HG03066 (cell line): ENCODE data around the gene IL1F10.

Experiments
- ATAC-seq: cut with Tn5 transposase; IDR thresholded peaks from one replicate; pipeline ENCODE4 v1.9.1; 2021; ENCODE audit warnings: low read depth; ENCODE audit not compliant: unreplicated experiment

IL1F10 gene

GRCh38 chr2:113067681-113068080 lies at the start of gene IL1F10:
TSS of gene IL1F10 (plus strand) at chr2:113067970. CDS start at chr2:113072739, 4,769 bp downstream.
- no peak for ATAC-seq

DNA sequence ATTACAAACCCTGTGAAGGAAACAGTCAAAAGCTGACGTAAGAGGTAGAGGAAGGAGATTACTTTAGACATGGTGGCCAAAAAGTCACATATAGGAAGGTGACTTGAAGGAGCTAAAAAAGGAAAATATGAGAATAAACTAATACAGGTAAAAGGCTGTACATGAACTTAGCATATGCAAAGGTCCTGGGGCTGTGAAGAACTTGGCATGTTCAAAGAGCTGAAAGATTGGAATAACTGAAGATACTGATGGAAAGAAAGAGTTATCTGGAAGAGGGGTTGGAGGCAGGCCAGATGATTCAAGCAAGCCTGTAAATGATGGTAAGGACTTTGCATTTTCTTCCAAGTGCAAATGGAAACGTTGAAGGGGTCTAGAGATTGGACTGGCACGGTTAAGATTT lies 49.3 kb upstream of the IL1F10 start:
- no peak for ATAC-seq

- ATAC-seq = no peak
These were observed 46.5 kb upstream of the IL1F10 start for GRCh38 chr2:113021312-113021711.

DNA sequence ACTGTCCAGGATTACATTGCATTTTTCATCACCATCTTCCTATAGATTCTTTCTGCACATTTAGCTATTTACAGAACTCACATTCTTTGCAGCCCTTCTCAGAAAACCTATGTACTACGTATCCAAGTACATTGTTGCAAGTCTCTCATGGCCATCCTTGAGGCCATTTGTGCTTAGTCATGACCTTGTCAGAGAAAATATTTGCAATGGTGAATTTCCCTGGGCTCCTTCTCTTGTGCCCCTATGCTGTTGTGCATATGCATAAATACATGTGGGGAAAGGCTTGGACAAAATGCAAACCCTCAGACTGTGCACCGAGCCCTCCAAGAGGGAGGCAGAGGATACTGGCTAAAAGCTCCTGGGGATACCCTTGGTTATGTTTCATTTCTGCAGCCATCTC lies 43.0 kb upstream of the IL1F10 start:
- no peak for ATAC-seq

GRCh38 chr2:113025737-113026136 lies 42.0 kb upstream of the IL1F10 start:
- ATAC-seq = no peak

DNA sequence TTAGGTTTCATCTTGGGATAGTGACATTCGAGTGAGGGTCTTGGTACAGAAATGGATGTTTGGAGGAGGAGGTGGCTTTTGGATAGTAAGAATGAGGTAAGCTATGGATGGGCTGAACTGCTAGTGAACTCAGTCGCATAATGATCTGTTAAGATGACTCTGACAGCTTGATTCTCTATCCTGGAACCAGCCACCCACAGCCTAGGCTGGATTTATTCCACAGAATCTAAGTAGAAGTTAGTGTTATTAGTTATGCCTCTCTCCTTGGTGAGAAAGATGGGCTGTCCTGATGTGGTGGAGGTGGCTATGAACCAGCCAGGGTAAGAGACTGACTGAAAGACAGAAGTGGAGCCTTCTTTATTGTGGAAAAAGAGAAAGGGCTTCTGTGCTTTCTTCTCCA lies 40.1 kb upstream of the IL1F10 start:
- no peak for ATAC-seq

- no peak for ATAC-seq
These were observed 39.7 kb upstream of the IL1F10 start for GRCh38 chr2:113028112-113028511.

DNA sequence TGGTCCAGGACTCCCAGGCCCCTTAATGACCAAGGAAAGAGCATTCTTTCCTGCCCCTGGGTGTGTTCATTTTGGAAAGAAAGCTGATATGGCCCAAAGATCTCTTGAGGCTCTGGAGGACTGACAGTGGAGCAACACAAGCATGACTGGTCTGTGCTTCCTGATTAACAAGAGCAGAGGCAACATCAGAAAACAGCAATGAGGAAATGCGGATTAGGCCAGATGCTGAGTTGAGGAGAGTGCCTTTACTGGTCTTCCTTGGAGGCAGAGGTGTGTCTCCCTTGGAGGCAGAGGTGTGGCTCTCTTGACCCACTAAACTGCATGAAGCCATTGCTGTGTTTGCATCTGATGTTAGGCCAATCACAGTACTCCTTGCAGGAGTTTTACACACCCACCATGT lies 35.0 kb upstream of the IL1F10 start:
- no peak for ATAC-seq

GRCh38 chr2:113034016-113034415 lies 33.8 kb upstream of the IL1F10 start:
- no peak for ATAC-seq

DNA sequence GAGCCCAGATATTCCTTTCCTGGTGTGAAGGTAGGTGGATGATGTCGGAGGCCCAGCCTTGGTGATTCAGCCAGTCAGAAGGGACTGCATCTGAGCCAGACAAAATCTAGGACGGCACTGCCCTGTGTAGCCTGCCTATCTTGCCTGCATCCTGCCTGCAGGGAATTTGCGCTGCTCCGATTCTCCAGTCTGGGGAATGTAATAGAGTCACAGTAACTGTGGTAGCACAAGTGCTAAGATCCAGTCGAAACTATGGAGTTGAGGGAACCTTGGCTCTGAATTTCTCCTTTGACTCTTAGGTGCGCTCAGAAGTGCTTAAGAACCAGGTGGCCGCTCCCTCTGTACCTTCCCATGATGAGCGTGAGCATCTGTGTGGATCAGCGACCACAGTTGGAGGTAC lies 31.0 kb upstream of the IL1F10 start:
- no peak for ATAC-seq

DNA sequence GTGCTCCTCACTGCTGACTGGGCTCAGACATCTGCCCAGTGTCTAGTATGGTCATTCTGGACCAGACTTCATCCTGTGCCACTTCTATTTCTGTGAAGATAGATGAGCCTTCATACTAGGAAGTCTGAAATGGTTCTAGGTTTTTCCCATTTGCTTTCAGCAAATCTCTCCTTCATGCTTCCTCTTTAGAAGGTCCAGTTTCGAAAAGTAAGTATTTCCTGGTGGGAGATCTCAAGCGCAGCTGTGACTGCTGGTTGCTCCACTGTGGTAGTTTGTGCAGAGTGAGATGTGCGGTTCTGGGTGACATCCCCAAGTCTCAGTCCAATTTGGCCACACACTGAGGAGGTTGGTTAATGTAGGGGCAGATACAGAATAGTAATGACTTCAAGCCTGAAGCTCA lies 29.5 kb upstream of the IL1F10 start:
- no peak for ATAC-seq

GRCh38 chr2:113039158-113039557 lies 28.6 kb upstream of the IL1F10 start:
- ATAC-seq = no peak

GRCh38 chr2:113039719-113040118 lies 28.1 kb upstream of the IL1F10 start:
- no peak for ATAC-seq

DNA sequence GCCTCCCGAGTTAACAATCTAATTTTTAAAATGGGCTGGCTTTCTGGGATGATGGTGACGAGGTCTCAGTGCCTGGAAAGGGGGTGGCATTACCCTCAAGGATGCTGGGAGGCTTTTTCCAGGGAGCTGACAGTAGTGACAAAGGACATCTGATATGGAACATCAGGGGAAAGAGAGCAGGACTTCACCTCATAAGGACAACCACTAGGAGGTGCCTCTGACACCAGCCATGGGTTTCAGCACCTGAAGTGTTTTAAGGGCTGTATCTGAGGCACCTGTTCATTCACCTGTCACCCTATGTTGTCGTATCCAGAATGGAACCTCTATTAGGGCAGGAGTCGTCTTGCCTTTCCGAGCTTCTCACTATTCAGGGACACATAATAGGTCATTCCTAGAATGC lies 25.9 kb upstream of the IL1F10 start:
- no peak for ATAC-seq

DNA sequence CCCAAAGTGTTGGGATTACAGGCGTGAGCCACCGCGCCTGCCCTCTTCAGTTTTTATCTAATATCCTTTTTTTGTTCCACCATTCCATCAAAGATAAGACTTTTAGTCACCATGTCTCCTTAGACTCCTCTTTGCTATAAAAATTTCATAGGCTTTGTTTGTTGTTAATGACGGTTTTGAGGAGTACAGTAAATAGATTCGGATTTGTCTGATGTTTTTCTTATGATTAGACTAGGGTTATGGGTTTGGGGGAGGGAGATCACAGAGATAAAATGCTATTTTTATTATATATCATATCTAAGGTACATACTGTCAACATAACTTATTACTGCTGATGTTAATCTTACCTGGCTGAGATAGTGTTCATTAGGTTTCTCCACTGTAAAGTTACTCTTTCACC lies 21.3 kb upstream of the IL1F10 start:
- no peak for ATAC-seq

DNA sequence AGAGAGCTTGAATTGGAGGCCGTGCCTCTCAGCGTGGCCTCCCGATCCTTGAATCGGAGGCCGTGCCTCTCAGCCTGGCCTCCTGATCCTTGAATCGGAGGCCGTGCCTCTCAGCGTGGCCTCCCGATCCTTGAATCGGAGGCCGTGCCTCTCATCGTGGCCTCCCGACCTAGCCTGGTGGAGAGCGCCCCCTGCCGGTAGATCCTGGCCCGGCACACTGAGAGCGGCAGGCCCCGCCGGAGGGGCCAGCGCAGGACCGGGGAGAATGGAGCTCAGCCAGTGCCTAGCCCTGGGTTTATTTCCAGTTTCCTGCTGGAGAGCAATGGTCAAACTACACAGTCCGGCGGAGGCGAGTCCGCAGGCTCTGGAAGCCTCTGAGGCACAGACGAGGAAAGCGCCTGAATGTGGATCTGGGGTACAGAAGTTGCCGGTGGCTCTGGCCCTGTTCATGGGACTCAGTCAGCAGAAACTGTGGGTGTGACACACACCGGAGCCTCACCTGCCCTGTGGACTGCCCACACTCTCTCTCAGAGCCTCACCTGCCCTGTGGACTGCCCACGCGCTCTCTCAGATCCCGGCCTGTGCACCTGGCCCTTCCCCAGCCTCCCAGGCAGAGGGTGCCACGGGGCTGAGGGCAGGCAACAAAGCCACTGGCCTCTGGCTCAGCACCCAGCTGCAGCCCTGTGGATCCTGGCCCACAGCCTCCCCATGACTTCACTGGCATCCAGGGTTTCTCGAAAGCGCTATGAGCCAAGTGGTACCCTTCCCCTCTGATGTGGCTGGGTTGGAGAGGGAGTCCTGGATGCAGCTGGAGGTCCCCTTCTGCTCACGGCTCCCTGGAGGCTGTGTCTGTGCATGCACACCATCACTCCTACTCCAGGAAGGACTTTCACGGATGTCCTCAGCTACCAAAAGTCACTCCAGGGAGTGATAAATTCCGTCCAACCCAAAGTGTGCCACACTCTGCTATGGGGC lies 16.6 kb upstream of the IL1F10 start:
- no peak for ATAC-seq

DNA sequence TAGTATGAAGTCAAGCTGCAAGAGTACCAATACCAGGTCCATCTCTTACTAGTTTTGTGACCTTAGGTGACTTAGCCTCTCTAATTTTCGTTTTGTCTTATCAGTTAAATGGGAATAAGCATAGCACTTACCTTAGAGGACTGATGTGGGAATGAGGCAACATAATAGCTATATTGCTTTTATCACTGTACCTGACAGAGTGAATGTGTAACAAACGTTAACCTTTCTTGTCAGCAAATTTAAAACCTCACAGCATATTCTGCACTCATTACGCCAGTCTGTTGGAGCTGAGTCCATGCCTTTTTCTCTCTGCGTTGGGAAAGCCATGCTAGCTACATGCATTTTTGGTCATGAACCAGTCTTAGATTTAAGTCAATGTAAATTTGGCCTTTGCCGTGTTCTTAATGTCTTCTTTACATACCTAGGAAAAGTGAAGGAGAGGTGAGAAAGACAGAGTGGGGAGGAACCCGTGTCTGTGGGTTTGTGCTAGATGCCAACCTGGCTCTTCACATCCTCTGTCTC lies 15.3 kb upstream of the IL1F10 start, which contains the start of gene IL36B:
TSS of gene IL36B (minus strand) at position 472 of the 522 bp plus-strand sequence.
- no peak for ATAC-seq

GRCh38 chr2:113053666-113054065 lies 14.1 kb upstream of the IL1F10 start:
- ATAC-seq = no peak

- no peak for ATAC-seq
These were observed 13.7 kb upstream of the IL1F10 start for GRCh38 chr2:113054066-113054465.

DNA sequence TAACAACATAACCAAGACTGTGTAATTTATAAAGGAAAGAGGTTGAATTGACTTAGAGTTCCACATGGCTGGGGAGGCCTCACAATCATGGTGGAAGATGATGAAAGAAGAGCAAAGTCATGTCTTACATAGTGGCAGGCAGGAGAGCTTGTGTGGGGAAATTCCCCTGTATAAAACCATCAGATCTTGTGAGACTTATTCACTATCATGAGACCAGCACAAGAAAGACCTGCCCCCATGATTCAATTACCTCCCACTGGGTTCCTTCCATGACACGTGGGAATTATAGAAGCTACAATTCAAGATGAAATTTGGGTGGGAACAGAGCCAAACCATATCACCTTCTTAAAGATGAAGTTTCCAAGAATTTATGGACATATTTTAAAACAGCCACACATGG lies 11.2 kb upstream of the IL1F10 start:
- no peak for ATAC-seq

DNA sequence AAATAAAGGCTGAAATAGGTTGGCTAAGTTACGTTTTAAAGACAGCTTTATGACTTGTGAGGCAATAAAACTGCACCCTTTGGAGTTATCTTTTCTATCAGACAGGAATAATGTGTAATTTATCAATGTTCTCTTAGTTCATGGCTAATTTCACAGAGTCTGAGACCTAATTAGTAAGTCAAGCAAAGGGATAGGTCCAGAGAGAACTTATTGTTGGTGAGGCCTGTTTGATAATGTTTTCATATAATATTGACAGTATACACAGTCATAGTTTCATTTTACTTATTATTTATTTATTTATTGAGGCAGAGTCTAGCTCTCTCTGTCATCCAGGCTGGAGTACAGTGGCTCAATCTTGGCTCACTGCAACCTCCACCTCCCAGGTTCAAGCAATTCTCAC lies 10.7 kb upstream of the IL1F10 start:
- no peak for ATAC-seq

DNA sequence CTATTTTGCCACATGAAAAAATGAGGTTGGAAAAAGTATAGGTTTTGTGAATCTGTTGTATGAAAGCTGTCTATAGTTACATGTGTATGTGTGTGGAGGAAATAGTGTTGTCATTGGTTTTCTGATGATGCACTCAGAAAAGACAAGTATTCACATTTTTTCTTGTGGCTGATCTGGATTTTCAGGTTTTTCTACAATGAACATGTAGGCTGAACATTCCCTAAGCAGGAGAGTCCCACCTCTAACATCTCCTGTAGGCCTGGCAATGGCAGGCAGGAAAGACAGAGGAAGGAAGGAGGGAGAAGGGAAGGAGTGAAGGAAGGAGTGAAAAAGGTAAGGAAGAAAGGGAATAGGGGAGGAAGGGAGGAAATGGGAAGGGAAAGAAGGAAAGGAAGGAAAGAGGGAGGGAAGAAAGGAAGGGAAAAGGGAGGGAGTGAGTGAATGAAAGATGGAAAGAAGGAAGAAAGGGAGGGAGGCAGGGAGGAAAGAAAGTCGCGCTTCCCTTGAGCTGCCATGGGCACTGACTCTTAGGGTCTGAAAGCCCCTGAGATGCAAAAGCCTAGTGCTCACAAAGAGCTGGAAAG lies 9.3 kb upstream of the IL1F10 start:
- no peak for ATAC-seq
